Skeletal muscle tissue (tissue), 4 donors: Measurements from ENCODE around the gene FADS6. TPM values are rescaled to one million over a fixed set of nuclear protein-coding genes. Genes with fewer than 3 reads are reported as not detected.

Experiments used
- H3K27ac ChIP-seq: one replicate; pipeline ENCODE4 v1.7.0; 2013; ENCODE audit warnings: mild to moderate bottlenecking, low read depth, low read length, inconsistent platforms
- H3K27me3 ChIP-seq, 3 donors: one replicate each; pipeline ENCODE4 v1.7.0; 2013; ENCODE audit warnings: low read length in 3 of 3; ENCODE audit not compliant: control insufficient read depth in 3 of 3, insufficient read depth in 3 of 3
- H3K36me3 ChIP-seq, 3 donors: one replicate each; pipeline ENCODE4 v1.7.0; 2013; ENCODE audit warnings: low read length in 3 of 3; ENCODE audit not compliant: control insufficient read depth in 3 of 3, insufficient read depth in 3 of 3
- H3K4me1 ChIP-seq, 3 donors: one replicate each; pipeline ENCODE4 v1.7.0; 2013; ENCODE audit warnings: low read length in 3 of 3, mild to moderate bottlenecking in 3 of 3; ENCODE audit not compliant: control insufficient read depth in 3 of 3, insufficient read depth in 3 of 3
- H3K4me3 ChIP-seq, 3 donors: one replicate each; pipeline ENCODE4 v1.7.0; 2013; ENCODE audit warnings: low read length in 3 of 3
- H3K9ac ChIP-seq, 3 donors: one replicate each; pipeline ENCODE4 v1.7.0; 2013; ENCODE audit warnings: low read length in 3 of 3, mild to moderate bottlenecking in 3 of 3, moderate library complexity in 2 of 3, low read depth in 1 of 3
- H3K9me3 ChIP-seq, 3 donors: one replicate each; pipeline ENCODE4 v1.7.0; 2013; ENCODE audit warnings: low read length in 3 of 3; ENCODE audit not compliant: control insufficient read depth in 3 of 3
- total RNA-seq: library from RNA; depleted of rRNA; stranded (reverse); fragments of >200 nt; gene quantifications from one replicate; pipeline ENCODE4 v1.2.3, GENCODE V29; 2014
- donor health status: Osteomylitis.

FADS6 gene
- total RNA-seq, 1 donor from 2014 or later: not detected

DNA sequence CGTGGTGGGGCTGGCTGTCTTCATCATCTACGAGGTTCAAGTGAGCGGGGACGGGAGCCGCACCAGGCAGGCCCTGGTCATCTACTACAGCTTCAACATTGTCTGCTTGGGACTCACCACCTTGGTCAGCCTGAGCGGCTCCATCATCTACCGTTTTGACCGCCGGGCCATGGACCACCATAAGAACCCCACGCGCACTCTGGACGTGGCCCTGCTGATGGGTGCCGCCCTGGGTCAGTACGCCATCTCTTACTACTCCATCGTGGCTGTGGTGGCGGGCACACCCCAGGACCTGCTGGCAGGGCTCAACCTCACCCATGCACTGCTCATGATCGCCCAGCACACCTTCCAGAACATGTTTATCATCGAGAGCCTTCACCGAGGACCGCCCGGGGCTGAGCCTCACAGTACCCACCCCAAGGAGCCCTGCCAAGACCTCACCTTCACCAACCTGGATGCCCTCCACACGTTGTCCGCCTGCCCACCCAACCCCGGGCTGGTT lies 37.2 kb upstream of the FADS6 start:
- H3K9me3 ChIP-seq: no peaks in the 10 kb centered on the region
- peaks cover 41 to 67% (median 56%) of the 10 kb centered on the region in 3 donors for H3K27me3 ChIP-seq
- no peaks in the 10 kb centered on the region for H3K4me1 ChIP-seq
- H3K36me3 ChIP-seq: no peaks in the 10 kb centered on the region
- H3K27ac ChIP-seq: no peak overlapping the region
- H3K4me3 ChIP-seq: no peak overlapping the region
- no peak overlapping the region for H3K9ac ChIP-seq

DNA sequence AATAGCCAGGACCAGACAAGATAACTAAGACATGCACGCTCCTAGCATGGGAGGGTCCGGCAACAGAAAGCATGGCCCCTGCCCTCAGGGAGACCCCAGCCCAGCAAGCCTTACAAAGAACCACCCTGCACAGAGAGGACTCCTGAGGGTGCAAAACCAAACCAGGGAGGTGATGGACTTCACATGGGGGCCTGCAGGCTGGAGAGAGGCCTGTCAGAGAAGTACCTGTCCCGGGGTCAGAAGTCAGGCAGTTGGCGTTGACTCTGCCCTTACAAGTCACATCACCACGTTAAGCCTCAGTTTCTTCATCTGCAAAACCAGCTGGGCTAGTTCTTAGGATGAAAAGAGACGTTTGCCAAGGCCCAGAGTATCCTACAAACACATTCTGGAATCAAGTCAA lies 35.4 kb upstream of the FADS6 start:
- H3K9ac ChIP-seq: no peak overlapping the region
- H3K9me3 ChIP-seq: no peaks in the 10 kb centered on the region
- no peak overlapping the region for H3K27ac ChIP-seq
- H3K4me1 ChIP-seq: peaks cover 2 to 6% (median 6%) of the 10 kb centered on the region in 3 donors
- no peak overlapping the region for H3K4me3 ChIP-seq
- H3K36me3 ChIP-seq: no peaks in the 10 kb centered on the region
- peaks cover 48 to 71% (median 62%) of the 10 kb centered on the region in 3 donors for H3K27me3 ChIP-seq

DNA sequence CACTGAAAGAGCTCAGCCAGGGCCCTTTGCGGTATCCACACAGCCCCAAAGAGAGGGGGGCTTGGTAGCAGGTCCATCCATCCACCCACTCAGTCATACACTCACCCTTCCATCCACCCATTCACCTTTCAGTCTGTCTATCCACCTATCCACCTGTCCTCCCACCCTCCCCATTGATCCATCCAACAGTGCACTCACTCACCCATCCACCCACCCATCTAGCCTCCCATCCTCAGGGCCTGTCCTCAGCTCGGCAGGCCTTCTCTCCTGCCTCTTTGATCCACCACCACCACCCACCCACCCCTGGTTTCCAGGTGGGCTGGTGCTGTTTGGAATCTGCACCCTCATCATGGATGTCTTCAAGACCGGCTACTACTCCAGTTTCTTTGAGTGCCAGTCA lies 31.8 kb upstream of the FADS6 start:
- Histone ChIP-seq H3K4me1 (peaks cover 3 to 11% (median 6%) of the 10 kb centered on the region in 3 donors), H3K9me3 (no peaks in the 10 kb centered on the region), H3K9ac (no peak overlapping the region), H3K27me3 (peaks cover 59 to 71% (median 68%) of the 10 kb centered on the region in 3 donors), H3K27ac (no peak overlapping the region), H3K4me3 (no peak overlapping the region), H3K36me3 (no peaks in the 10 kb centered on the region)

DNA sequence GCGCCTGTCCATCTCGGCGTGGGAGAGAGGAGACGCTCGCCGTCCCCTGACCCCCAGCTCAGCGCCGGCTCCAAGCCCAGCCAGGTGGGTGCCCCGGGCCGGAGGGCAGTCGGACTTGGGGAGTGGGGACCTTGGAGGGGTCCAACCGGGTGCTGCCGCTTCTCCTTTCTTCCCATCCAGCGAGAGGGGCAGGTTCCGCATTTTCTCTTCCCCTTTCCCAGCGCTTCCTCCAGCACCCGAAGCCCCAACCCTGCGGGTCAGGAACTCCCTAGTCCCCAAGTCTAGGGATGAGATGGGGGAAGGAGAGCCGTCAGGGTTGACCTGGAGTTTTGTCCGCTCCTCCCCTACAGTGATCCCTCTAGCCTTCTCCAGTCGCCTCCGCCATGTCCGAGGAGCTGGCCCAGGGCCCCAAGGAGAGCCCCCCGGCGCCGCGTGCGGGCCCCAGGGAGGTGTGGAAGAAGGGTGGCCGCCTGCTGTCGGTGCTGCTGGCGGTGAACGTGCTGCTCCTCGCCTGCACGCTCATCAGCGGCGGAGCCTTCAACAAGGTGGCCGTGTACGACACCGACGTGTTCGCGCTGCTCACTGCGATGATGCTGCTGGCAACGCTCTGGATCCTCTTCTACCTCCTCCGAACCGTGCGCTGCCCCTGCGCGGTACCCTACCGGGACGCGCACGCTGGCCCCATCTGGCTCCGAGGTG lies 31.0 kb upstream of the FADS6 start, which contains the start of gene OTOP2:
TSS of gene OTOP2 (plus strand) at position 24 of the 699 bp plus-strand sequence. CDS start at position 384, 360 bp downstream.
- Histone ChIP-seq H3K27me3 (peaks cover 66 to 77% (median 68%) of the 10 kb centered on the region in 3 donors), H3K9ac (no peak within 1 kb of the TSS)

DNA sequence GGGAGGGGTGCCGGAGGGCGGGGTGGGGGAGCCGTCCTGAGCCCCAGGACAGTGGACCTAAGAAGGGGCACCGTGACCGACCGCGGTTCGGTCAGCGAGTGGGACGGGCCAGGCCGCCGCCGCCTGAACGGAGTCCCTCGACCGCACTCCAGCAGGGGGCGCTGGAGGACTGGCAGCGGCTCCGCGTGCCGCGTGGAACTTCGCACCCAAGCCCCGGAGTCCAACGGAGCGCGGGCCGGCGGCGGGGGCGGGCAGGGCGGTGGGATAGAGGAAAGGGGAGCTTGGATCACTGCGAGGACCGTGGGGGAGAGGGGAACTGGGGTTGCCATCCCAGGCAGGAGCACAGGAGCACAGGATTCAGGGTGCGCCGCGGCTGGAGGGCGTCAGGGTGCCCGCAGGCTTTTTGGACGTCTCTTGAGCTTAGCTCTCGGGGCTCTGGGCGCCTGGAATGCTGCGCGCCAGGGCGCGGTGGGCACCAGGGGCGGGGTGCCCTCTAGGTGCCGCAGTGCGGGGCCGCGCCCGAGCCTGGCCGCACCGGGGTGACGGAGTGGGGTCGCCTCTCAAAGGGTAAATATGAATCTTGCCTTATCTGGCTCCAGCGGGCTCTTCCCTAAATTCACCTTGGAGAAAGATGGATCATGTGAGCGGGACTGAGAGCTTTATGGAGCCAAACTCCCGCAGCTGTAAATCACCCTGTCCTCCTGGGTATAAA lies 30.3 kb upstream of the FADS6 start:
- no peaks in the 10 kb centered on the region for H3K9me3 ChIP-seq
- peaks cover 68 to 83% (median 68%) of the 10 kb centered on the region in 3 donors for H3K27me3 ChIP-seq
- H3K27ac ChIP-seq: no peak overlapping the region
- H3K4me1 ChIP-seq: peaks cover 3 to 11% (median 6%) of the 10 kb centered on the region in 3 donors
- H3K4me3 ChIP-seq: no peak overlapping the region
- H3K36me3 ChIP-seq: no peaks in the 10 kb centered on the region
- no peak overlapping the region for H3K9ac ChIP-seq

More for the DNA sequence above, 31.0 kb upstream of the FADS6 start, which contains the start of gene OTOP2:
- H3K4me3 ChIP-seq: no peak within 1 kb of the TSS
- H3K4me1 ChIP-seq: peaks cover 3 to 11% (median 6%) of the 10 kb centered on the region in 3 donors
- no peaks in the 10 kb centered on the region for H3K9me3 ChIP-seq
- no peak within 1 kb of the TSS for H3K27ac ChIP-seq
- no peaks in the 10 kb centered on the region for H3K36me3 ChIP-seq

DNA sequence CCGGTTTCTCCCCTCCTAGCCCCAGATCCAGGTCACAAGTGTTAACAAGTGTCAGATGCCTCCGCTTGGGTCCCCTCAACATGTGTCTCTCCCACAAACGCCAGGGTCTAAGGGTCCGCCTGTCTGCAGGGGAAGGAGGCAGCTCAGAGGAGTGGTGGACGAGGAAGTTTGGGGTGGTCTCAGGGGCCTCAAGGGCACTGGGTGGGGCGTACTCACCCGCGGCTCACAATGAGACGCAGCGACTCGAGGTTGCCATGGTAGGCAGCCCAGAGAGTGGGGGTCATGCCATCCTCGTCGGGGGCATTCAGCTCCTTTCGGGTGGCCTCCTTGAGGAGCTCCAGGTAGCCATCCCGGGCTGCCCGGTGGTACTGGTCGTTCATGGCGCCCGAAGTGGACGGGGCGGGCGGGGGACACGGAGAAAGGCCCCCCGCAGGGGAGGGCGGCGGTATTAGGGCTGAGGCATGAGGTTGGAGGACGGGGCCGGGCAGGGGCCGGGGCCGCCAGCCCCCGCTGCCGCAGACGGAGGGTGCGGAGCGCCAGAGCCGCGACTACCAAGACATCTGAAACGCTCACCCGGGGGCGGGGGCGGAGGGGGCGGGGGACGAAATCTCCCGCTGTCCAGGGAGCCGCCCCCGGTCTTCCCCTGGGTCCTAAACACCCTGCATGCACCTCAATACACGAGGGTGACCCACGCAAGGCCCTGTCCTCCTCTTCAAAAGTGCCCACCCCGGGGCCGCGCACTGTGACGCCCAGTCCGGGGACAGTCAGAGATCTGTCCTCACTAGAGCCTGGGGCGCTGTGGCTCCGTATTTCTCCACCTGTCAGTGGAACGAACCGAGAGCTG lies 29.5 kb upstream of the FADS6 start, which contains the start of gene USH1G:
TSS of gene USH1G (minus strand) at position 562 of the 844 bp plus-strand sequence. CDS start at position 380, 182 bp downstream.
- H3K27me3 ChIP-seq: peaks cover 67 to 84% (median 73%) of the 10 kb centered on the region in 3 donors
- H3K36me3 ChIP-seq: no peaks in the 10 kb centered on the region
- no peak within 1 kb of the TSS for H3K27ac ChIP-seq
- H3K9me3 ChIP-seq: no peaks in the 10 kb centered on the region
- no peak within 1 kb of the TSS for H3K4me3 ChIP-seq
- H3K4me1 ChIP-seq: peaks cover 3 to 11% (median 6%) of the 10 kb centered on the region in 3 donors
- H3K9ac ChIP-seq: no peak within 1 kb of the TSS

DNA sequence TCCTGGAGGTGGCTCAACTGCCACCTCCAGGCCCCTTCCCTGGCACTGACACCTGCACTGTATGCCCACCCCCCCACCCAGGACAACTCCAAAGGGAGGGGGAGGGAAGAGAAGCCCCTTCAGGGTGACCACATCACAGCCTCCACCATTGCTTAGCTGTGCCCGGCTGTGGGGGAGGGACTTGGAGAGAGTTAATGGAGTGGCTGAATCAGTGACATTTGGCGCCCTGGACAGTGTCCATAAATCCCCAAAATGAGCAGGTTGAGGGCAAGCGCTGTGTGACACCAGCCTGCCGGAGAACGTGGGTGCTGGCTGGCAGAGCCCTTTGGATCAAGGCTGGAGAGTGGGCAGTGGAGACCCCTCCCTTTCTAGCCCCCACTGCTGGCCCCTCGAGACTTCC lies 28.7 kb upstream of the FADS6 start:
- H3K4me1 ChIP-seq: peaks cover 3 to 11% (median 6%) of the 10 kb centered on the region in 3 donors
- no peak overlapping the region for H3K9ac ChIP-seq
- H3K4me3 ChIP-seq: no peak overlapping the region
- peaks cover 61 to 84% (median 74%) of the 10 kb centered on the region in 3 donors for H3K27me3 ChIP-seq
- H3K36me3 ChIP-seq: no peaks in the 10 kb centered on the region
- H3K27ac ChIP-seq: no peak overlapping the region
- no peaks in the 10 kb centered on the region for H3K9me3 ChIP-seq

DNA sequence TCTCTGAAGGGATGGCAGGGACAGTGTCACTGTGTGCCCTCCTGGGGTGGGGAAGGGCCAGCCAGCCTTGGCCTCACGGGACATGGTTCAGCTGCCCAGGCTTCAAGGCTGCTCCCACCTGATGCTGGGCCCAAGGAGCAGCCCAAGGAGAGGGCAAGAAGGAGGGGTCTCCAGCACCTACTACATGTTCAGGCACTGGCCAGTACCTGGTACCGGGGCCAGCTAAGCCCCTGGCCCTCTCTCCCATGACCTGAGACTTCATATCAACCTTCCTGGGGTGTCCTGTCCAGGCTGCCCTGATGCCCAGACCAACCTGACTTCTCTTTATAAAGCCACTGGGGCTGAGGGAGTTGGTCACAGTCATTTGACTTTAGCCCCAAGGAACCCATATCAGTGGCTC lies 28.3 kb upstream of the FADS6 start:
- no peak overlapping the region for H3K27ac ChIP-seq
- no peak overlapping the region for H3K4me3 ChIP-seq
- H3K36me3 ChIP-seq: no peaks in the 10 kb centered on the region
- no peak overlapping the region for H3K9ac ChIP-seq
- H3K9me3 ChIP-seq: no peaks in the 10 kb centered on the region
- peaks cover 61 to 86% (median 75%) of the 10 kb centered on the region in 3 donors for H3K27me3 ChIP-seq
- H3K4me1 ChIP-seq: peaks cover 3 to 14% (median 6%) of the 10 kb centered on the region in 3 donors

DNA sequence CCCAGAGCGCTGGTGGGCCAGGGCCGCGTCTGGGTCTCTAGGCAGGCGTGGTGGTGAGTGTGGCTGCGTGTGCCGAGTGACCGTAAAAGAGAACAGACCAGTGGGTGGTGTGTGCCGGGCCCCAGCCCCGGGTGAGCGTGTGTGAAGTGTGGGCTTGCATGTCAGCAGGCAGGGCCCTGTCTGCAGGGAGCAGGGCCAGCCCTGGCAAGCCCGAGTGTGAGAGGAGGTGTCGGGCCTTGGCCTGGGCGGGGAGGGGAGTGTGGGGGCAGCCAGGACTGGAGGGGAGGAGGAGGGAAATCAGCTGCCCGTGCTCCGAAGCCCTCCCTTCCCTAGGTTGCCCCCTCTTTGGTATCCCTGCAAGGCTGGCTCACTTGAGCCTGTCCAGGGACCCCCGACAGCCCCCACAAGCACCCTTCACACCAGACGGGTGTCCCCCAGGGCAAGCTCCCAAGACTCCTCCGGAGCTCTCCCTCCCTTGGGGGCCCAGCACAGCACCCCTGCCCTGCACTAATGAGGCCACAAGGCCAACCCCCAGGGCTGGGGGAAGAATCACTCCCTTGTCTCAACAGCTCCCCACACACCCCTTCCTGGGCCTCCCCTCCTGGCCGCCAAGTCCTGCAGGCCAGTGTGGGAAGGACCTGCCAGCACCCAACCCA lies 27.7 kb upstream of the FADS6 start:
- Histone ChIP-seq H3K27me3 (peaks cover 64 to 88% (median 80%) of the 10 kb centered on the region in 3 donors), H3K4me1 (peaks cover 3 to 14% (median 6%) of the 10 kb centered on the region in 3 donors), H3K9ac (no peak overlapping the region), H3K4me3 (no peak overlapping the region), H3K9me3 (no peaks in the 10 kb centered on the region), H3K36me3 (no peaks in the 10 kb centered on the region), H3K27ac (no peak overlapping the region)
